ENCODE results near the gene TOX4. TPM values are rescaled to one million over a fixed set of nuclear protein-coding genes. Genes with fewer than 3 reads are reported as not detected.
"Not testable (repeated sequence)": the region's sequence is repeated elsewhere in the genome, so short reads cannot be mapped to it uniquely, and the experiment has no call there.

The TOX4 gene
- 70.6 TPM for total RNA-seq

DNA sequence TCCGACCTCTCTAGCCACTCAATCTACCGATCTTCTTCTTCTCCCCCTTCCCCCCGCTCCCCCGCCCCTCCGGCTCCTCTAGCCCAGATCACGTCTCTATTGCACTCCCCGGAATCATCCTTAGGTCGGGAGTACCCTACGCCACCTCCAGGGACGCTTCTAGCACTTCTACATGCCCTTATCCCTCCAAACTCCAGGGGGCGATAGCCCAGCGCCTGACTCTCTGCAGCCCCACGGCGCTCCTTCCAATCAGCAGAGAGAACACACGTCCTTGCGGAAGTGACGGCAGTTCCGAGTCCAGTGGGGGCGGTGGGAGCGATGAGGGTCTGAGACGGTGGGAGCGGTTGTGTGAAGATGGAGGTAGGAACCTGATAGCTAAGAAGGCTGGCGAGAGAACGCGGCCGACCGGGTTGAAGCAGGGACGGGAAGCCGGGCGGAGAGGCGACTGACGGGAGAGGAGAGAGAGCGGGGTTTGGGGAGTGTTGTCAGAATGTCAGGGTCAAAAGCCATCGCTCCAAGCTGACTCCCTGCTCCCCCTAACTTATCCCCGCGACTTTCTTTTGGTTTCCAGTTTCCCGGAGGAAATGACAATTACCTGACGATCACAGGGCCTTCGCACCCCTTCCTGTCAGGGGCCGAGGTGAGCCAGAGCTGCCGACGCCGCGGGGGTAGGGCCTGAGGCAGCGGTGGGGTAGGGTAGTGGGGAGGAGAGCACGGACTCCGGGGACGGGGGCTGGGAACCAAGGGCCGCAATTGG, at the start of gene TOX4, which contains the start of gene RAB2B:
TOX4 (plus strand) TSS at position 271 of the 757 bp plus-strand sequence; CDS start at position 355, 84 bp downstream.
RAB2B (minus strand) TSS at position 35 of the 757 bp plus-strand sequence. CDS start 87 bp downstream, outside the sequence.
- peak; percentile 100 for ATAC-seq

DNA sequence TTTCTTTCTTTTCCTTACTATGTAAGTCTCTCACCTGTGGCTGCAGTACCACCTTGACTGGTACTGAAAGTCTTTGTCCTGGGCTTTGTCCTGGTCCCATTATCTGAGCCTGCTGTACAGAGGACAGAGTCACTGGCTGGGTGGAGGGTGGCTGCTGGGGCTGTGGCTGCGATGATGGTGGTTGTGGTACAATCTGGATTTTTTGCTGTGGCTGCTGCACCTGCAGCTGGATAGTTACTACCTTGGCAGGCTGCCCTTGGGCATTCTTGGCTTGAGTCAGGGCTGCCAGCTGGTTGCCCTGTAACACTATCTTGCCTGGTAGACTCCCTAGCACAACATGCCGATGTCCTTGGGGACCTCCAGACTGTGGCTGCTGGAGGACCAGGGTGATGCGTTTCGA, 48.1 kb upstream of the TOX4 start:
- no peak for ATAC-seq

DNA sequence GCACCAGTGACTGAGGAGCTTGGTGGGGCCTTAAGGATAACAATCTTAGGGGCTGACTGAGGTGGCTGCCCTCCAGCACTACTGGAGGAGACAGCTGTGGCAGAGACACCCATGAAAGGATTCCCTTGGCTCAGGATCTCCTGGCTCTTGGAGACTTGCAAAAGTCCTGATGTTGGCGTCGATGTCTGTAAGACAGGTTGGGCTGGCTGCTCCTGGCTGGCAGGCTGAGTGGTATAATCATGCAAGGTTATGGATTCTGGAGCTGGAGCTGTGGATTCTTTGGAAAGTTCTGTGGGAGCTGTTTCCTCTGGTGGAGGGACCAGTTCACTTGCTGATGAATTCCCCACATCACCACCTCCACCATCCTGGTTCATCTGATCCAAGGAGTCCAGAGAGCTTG, 45.9 kb upstream of the TOX4 start:
- no peak for ATAC-seq

DNA sequence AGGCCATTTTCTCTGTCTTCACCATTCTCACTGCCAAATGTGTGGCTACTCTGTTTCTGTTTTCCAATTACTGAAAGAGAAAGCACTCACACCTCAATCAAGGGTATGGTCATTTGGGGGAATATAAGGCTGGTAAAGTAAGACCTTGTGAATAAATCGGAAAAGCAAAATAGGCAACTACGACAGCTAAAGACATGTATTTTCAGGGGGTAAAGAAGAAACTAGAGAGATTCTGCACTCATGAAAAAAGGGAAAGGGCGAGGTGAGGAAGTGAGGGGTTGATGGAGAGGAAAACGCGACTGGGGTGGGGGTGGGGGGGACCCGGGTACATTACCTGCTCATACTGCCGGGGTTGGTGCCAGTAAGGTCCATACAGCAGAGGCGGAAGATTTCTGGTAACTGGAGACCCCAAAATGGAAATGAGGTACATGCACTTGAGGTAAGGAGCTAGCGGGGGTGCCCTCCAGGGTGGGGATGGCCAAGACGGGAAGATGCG, 40.4 kb upstream of the TOX4 start:
- no peak for ATAC-seq

DNA sequence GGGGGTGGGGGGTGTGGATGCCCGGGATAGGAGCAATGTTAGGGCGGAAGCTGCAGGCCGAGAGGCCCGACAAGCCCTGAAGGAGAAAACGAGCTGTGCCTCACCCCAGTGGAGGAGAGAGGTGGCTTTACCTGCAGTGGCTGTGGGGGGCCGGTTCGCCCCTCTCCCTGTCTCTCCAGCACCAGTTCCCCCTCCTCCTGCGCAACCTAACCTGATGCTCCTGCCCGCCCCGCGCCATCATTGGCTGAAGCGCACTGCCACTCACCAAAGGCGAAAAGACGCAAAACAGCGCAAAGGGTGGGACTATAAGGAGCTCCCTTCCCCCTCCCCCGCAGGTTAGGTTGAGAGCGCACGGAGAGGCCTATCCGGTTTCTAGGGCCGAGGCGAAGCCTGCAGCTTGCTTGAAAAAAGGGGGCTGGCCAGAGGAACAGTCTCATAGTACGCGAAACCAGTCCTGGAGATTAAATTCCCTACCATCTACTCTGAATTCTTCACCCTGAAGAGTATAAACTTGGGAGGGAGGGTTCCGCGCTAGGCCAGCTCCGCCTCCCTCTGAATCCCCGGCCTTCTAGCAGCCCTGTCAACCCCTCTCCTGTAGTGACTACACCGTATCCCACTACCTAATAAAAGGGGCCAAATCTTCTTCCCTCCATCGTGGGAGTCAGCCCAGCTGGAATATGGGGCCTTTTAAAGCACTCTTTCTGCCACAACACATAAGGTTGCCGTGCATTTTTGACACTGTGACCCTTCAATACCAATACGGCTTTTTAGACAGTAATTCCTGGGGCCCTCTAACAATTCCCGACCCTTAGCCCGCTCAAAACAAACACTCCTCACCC, 39.7 kb upstream of the TOX4 start:
- peak; percentile 100 for ATAC-seq

DNA sequence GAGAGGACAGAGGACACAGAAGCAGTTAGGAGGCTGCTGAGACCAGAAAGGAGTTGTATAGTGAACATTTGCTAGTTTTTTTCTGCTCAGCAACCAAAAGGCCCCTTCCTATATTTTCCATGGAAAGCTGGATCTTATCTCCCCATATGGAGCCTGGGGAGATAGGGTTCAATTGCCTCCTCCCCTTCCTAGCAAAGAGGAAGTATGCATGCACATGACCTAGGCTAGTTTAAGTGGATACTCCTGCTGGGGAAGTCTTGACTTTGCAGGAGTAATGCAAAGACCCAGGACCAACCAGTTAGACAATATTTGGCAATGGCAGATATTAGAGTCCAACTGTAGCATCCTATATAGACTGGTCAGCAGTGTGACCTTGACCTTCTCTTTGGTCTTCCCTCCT, 36.1 kb upstream of the TOX4 start:
- ATAC-seq, result no peak

DNA sequence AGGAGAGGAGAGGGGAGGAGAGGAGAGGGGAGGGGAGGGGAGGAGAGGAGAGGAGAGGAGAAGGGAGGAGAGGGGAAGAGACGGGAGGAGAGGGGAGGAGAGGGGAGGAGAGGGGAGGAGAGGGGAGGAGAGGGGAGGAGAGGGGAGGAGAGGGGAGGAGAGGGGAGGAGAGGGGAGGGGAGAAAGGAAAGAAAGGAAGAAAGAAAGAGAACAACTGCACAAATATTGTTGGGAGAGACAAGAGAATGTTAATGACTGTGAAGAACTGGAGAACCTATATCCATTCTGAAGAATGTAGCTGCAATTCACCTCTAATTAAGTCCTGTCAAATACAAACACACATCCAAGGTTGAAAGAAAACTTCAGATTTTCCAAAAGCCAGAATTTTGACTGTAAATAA, 34.3 kb upstream of the TOX4 start:
- not testable (repeated sequence) for ATAC-seq

DNA sequence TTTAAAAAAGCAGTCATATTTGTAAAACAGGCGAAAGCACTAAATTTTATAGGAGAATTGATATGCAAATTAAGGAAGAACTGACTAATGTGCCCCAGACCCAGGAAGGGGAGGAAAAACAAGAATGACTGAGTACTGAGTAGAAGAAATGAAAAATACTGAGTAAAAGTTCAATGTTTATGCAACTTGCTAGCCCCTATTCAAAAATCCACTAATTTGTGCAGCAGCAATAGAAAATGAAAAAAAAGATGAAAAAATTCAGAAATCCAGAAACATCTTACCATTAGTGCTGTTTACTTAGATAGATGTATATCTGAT, 27.1 kb upstream of the TOX4 start:
- no peak for ATAC-seq

DNA sequence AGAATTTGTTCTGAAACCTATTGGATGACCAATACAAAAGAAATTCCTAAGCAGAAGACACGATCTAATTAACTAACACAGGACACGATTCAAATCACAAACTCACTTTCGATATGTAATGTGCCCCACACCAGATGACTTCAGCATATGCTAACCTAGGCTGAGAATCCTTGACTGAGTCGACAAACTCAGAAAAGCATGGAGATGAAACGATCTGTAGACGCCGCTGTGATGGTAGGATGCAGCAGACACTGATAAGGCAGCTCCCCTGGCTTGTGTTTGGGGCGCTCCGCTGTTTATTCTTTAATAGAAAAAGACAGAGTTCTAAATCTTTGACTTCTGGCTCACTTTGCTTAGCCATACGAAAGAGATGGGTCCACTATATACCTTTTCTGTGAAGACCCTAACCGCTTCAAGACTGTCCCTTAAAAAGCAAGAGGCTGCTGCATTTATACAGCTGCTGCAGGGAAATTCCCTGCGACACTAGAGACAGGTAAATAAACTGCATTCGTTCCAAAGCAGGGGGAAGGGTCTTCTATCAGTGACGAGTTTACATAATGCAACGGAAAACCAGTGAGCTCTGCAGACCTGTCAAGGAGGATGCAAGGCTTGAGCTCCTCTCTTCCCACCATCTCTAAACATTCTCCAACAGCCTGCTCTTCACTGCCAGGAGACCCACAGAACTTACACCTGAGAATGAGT, 22.0 kb upstream of the TOX4 start:
- ATAC-seq, result no peak

DNA sequence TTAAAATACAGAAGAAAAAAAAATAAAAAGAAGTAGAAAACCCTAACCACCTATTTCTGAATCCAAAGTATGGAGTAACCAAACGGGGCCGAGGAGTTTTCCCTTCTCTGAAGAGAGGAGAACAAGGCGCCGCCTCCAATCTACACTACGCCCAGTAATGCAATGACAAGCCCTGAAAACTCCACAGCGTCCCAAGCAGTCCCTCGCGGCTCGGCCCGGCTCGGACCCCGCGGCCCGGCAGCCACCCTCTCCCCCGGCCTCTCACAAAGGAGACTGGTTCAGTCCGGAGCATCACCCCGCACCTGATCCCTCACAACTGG, 21.4 kb upstream of the TOX4 start:
- peak; percentile 47 for ATAC-seq

DNA sequence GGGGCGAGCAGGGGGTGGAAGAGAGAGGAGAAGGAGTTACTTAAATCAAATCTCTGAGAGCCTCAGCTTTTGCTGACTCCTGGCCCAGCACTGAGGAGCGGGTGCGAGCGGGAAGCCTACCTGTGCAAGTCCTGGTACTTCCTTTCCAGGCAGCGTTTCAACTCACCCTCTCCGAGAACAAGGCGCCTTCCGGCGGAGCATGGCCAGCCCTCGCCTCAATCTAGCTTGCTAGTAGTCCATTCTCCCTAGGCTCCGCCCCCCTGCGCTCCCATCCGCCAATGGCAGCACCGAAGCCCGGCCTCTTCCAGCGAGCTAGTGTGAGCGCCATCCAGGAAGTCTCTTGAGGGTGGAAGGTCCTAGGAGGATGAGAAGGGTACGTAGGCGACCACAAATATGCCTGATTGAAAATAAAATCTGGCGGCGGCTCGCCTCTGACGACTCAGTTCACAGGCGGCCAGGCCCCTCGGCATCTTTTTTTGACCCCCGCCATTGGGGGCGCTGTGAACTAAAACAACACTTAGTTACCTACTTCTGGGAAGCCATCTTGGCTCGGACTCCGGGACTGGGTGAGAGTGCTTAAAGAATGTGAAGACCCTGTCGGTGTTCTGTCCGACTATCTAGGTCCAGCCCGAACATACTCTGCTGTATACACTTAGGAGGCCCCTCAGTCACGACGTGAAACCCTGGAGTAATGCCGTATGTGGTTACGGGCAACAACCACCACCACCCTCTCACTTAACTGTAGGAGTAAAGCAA, 20.9 kb upstream of the TOX4 start, which contains the start of gene CHD8:
CHD8 (minus strand) TSS at position 212 of the 756 bp plus-strand sequence. CDS start 24,480 bp downstream, outside the sequence.
- ATAC-seq, result peak; percentile 100

DNA sequence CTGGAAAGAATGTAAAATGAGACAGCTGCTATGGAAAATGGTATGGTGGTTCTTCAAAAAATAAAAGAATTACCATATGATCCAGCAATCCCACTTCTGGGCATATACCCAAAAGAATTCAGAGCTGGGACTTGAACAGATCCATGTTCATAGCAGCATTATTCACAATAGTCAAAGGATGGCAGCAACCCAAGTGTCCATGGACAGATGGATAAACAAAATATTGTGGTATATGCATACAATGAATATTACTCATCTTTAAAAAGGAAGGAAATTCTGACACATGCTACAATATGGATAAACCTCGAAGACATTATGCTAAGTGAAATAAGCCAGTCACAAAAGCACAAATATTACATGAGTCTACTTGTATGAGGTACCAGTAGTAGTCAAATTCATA, 9.4 kb upstream of the TOX4 start:
- ATAC-seq, result no peak

DNA sequence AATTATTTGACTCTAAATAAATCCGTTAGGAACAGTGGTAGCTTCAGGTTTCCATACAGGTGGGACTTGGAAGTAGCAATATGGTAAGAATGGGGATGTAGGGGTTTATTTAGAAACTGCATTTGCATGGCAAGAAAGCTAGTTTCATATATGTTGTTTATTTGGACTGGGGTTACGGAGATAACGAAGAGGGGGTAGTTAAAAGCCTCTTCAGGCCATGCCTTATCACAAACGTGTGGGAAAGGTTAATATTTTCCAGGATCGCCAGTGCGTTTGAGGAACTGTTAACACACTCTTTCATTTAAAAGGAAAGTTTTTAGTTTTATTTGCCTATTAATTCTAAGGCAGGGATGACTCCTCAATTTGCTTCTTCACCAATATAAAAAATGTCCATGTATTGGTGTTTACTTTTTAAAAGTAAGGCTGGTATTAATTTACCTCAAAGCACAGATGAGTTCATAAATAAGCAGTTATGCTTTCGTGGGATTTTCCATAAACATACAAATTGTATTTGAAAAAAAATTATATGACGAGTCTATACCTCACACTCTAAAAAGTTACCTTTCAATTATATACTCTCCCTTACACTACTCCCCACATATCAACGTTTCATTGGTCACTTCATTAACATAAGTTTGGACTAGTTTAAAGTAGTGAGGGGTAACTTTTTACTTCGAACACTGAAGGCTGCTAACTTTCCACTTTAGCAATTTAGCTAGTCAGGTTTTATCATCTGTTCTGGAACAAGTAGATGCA, 1.1 kb upstream of the TOX4 start:
- ATAC-seq, result peak; percentile 21

DNA sequence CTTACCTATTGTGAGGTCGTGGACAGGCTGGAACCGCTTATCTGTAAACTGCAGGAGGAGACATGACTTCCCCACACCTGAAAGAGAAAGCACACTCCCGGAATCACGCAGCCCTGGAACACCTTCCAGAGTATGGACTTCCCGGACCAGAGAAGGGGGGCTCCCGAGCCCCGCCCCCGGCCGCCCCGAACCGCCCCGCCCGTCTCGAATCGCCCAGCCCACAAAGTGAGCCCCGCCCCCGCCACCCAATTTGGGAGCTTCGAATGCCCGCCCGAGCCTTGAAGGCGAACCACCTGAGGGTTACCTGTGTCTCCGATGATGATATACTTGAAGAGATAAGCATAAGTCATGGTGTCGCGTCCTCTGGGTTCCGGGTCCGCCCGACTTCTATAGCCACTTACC, 471 bp upstream of the TOX4 start:
- peak; percentile 83 for ATAC-seq

DNA sequence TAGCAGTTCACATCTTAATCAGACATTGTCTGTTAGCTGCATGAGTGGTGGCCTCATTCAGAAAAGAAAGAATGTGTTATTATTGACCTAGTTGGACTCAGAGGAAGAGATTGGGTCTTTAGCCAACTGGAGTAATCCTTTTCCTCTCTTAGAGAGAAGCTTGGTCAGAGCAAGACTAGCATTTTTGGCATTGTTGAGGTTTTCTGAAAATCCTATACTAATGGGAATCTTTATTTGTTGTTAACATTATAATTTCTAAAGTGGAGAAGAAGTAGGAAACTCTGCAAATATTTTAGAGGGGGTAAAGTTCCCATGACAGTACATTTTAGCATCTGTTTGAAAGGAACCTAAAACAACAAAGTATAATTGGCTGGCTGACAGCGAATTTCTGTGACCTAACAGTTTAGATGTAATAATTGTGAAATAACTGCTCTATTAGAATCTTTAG, 9.7 kb downstream of the TOX4 start:
- no peak for ATAC-seq

DNA sequence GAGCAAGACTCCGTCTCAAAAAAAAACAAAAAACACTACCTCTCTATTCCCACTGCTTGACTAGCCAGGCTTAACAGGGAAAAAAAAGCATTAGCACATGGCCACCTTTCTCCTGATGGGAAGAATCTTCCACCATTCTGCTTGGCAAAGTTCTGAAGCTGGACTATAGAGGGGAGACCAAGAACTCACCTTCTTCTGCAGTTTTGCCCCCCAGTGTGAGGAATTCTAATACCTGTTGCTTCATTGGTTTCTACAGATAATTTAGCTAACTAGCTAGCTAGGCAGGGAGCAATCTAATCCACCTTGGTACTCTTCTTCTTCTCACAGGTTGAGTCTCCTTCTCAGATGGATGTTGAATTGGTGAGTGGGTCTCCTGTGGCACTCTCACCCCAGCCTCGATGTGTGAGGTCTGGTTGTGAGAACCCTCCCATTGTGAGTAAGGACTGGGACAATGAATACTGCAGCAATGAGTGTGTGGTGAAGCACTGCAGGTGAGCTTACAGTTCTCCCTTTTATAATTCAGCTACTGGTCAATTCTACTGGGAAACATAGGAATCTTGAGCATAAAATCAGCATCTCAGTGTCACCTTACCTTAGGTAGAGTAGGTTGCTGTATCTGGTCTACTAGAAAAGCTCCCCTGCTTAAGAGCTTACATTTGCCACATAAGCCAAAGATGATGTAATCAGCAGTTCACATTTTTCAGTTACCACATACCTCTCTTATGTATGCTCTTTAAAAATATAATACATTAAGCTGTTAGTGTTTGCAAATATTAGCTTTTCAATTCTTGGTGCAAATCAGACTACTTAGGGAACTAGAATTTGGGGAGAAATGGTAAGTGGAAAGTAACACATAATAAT, 18.1 kb downstream of the TOX4 start:
- peak; percentile 50 for ATAC-seq

DNA sequence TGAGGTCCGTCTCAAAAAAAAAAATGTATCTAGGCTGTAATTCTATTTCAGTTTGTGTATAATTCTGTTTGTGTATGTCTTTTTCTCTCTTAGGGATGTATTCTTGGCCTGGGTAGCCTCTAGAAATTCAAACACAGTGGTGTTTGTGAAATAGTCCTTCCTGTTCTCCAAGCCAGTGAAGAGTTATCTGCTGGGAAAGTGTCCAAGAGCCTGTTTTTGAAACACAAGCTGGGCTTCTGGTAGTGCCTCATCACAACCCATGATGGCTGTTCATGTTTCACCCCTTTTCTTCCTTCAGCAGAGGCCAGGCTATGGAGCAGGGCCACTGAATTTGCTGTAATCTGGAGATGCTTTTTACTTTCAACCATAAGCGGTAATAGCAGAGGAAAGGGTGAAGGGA, 19.5 kb downstream of the TOX4 start:
- ATAC-seq, result no peak

DNA sequence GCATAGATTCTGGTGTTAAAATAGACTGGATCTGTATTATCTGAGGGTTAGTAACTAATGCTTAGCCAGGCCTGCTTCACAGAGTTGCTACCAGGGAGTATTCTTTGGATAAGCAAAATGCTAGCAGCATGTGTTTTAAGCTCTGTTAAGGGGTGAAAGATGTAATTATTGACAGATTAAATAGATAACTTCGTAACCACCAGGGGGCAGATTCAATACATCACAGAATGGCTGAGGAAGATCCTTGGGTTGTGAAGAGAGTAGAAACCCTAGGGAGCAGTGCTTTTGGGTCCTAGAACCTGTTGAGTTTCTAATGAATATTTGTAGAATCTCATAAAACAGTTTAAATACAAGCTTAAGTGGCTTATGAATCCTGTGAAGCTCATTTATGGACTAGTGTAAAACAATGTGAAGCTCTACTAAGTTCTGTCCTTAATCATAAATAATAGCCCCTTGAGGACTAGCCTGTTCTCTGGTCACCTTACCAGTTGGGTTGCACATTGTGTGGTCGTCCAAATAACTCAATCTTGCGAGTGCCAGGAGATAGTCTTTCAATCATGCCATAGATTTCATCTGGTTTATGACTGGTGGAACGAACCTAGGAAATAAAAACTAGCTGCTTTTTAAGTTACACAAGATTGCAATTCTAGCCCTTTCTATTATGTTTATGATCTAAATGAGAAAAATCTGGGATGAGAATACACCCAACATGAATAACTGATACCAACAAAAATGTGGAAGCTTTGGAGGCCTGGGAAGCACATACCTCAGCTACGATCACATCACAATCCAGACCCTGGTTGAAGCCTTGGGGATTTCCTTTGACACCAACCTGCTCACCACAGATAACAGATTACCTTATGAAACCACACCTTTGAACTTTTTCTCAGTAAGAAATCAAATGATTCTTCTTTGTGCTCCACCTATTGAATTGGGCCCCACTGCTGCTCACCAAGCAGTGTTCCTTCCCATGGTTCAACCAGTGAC, 21.8 kb downstream of the TOX4 start:
- peak; percentile 38 for ATAC-seq

DNA sequence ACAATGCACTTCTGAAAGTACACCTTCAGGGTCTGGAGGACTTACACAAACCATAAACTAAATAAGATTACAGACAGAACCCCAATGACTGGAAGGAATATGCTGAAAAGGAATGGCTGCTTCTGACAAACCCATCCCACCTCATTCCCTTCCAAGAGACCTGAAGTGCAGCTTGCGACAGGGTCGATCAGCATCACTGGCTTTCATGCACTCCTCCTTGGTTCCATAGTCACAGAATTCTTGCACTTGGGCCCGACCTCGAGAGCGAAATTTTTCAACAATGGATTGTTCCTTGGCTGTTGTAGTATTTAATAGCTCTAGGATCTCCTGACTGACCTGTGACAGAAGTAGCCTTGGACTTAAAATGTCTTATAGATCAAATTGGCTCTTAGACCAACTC, 24.6 kb downstream of the TOX4 start:
- ATAC-seq, result no peak

Measured in esophagus mucosa (tissue), 1 donor.